ENCODE results near the gene ABCC8.

DNA sequence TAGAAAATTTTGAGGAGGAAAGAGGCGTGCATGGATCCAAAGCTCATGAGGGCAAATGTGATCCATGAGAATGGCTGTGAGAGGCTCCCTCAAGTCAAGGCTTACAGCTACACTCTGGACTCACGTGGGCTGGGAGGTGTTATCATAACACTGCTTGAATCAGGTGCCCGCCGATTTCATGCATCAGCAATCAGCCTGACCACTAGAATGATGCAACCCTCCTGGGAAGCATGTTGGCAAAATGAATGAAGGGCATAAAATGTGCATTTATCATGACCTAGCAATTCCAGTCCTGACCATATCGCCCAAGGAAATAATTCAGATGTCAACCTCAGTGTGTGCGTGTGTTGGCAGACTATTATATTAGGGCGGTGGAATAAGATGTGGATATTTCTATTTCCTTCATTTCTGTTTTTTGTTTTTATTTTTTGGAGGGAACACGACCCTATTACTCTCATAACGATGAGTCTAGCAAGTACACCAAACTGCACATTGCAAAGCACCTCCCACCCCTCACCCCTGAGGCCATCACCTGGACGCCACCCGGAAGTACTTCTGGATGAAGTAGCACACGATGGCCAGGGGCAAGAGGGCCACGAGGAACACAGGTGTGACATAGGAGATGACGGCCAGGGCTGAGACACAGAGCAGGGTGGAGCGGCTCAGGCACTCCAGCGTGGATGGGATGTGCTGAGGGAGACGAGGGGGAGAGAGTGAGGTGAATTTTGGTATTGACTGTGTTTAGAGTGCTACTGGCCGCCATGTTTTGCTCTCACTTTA lies 72.5 kb downstream of the ABCC8 start:
- TF ChIP-seq ZBTB11 (CRISPR knock-in tag; IDR thresholded peaks at IDR 0.05) (no peak), RB1 (IDR thresholded peaks at IDR 0.05; ENCODE audit: borderline replicate concordance) (no peak), POLR2A (IDR thresholded peaks at IDR 0.05; ENCODE audit: low read depth, low read length) (no peak), JUND (IDR thresholded peaks at IDR 0.05; ENCODE audit: low read depth, low read length) (no peak), CEBPB (IDR thresholded peaks at IDR 0.05; ENCODE audit: borderline replicate concordance in 1 of 2, low read depth in 2 of 2, low read length in 2 of 2) (no peak), KDM1A (IDR thresholded peaks at IDR 0.05; ENCODE audit: borderline replicate concordance) (no peak), USF2 (IDR thresholded peaks at IDR 0.05; ENCODE audit: borderline replicate concordance, low read depth, low read length) (no peak), BRCA1 (IDR thresholded peaks at IDR 0.05; ENCODE audit: low read depth, low read length) (no peak)
- TF ChIP-seq, protein P1, sequence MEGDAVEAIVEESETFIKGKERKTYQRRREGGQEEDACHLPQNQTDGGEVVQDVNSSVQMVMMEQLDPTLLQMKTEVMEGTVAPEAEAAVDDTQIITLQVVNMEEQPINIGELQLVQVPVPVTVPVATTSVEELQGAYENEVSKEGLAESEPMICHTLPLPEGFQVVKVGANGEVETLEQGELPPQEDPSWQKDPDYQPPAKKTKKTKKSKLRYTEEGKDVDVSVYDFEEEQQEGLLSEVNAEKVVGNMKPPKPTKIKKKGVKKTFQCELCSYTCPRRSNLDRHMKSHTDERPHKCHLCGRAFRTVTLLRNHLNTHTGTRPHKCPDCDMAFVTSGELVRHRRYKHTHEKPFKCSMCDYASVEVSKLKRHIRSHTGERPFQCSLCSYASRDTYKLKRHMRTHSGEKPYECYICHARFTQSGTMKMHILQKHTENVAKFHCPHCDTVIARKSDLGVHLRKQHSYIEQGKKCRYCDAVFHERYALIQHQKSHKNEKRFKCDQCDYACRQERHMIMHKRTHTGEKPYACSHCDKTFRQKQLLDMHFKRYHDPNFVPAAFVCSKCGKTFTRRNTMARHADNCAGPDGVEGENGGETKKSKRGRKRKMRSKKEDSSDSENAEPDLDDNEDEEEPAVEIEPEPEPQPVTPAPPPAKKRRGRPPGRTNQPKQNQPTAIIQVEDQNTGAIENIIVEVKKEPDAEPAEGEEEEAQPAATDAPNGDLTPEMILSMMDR (IDR thresholded peaks at IDR 0.05 in 2 of 3, conservative IDR thresholded peaks at IDR 0.05 in 1 of 3; ENCODE audit: control insufficient read depth in 2 of 3, extremely low read depth in 1 of 3, insufficient read depth in 1 of 3, low read depth in 3 of 3, low read length in 3 of 3), result no peak
